ENCODE data around the gene HSD3B7.

DNA sequence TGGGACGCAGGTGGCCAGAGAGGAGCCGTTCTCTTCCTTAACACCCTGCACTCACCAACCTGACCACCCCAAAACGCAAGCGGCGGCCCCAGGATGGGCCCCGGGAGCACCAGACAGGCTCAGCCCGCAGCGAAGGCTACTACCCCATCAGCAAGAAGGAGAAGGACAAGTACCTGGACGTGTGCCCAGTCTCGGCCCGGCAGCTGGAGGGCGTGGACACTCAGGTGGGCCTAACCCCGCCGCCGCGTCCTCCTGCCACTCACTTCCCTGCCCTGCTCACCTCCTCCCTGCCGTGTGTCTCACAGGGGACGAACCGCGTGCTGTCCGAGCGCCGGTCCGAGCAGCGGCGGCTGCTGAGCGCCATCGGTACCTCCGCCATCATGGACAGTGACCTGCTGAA lies 4.6 kb upstream of the HSD3B7 start:
- TF ChIP-seq, protein P1, sequence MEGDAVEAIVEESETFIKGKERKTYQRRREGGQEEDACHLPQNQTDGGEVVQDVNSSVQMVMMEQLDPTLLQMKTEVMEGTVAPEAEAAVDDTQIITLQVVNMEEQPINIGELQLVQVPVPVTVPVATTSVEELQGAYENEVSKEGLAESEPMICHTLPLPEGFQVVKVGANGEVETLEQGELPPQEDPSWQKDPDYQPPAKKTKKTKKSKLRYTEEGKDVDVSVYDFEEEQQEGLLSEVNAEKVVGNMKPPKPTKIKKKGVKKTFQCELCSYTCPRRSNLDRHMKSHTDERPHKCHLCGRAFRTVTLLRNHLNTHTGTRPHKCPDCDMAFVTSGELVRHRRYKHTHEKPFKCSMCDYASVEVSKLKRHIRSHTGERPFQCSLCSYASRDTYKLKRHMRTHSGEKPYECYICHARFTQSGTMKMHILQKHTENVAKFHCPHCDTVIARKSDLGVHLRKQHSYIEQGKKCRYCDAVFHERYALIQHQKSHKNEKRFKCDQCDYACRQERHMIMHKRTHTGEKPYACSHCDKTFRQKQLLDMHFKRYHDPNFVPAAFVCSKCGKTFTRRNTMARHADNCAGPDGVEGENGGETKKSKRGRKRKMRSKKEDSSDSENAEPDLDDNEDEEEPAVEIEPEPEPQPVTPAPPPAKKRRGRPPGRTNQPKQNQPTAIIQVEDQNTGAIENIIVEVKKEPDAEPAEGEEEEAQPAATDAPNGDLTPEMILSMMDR (IDR thresholded peaks at IDR 0.05): no peak
- no peak for TF ChIP-seq POLR2AphosphoS5 (IDR thresholded peaks at IDR 0.05; ENCODE audit: insufficient read depth in 1 of 2, low read depth in 1 of 2)
